Neuronal stem cell (in vitro differentiated cells): Measurements from ENCODE around the gene LIN28B.

Experiments used
- DNase-seq: peaks from one replicate; pipeline ENCODE4 v3.0.0-alpha.2; 2013; ENCODE audit warnings: low spot score
- H2AFZ ChIP-seq: one replicate; pipeline ENCODE4 v1.6.1; 2013; ENCODE audit warnings: mild to moderate bottlenecking, low read length, inconsistent platforms
- H2AK5ac ChIP-seq: 2 replicates; pipeline ENCODE4 v1.6.1; 2013; ENCODE audit warnings: low read depth, mild to moderate bottlenecking, inconsistent platforms, low read length, moderate library complexity, mixed read lengths
- H2BK120ac ChIP-seq: 2 replicates; pipeline ENCODE4 v1.6.1; 2013; ENCODE audit warnings: low read depth, mild to moderate bottlenecking, inconsistent platforms, low read length, moderate library complexity, mixed read lengths
- H2BK12ac ChIP-seq: one replicate; pipeline ENCODE4 v1.6.1; 2013; ENCODE audit warnings: low read length, inconsistent platforms
- H2BK15ac ChIP-seq: 2 replicates; pipeline ENCODE4 v1.6.1; 2013; ENCODE audit warnings: mild to moderate bottlenecking, low read length, inconsistent platforms, mixed read lengths
- H2BK5ac ChIP-seq: one replicate; pipeline ENCODE4 v1.6.1; 2013; ENCODE audit warnings: inconsistent platforms, mild to moderate bottlenecking, low read length, moderate library complexity
- H3K14ac ChIP-seq: one replicate; pipeline ENCODE4 v1.6.1; 2013; ENCODE audit warnings: low read length, inconsistent platforms
- H3K18ac ChIP-seq: 2 replicates; pipeline ENCODE4 v1.6.1; 2013; ENCODE audit warnings: low read length, inconsistent platforms
- H3K23ac ChIP-seq: 2 replicates; pipeline ENCODE4 v1.6.1; 2013; ENCODE audit warnings: low read depth, mild to moderate bottlenecking, mixed read lengths, low read length, inconsistent platforms; ENCODE audit not compliant: poor library complexity
- H3K27ac ChIP-seq: replicated peaks from 3 replicates; pipeline ENCODE4 v1.5.1; 2013; ENCODE audit warnings: low read length, inconsistent platforms
- H3K27me3 ChIP-seq, 3 experiments: 2 replicates each; pipeline ENCODE4 v1.6.1; 2013; ENCODE audit warnings: low read length in 3 of 3, mild to moderate bottlenecking in 2 of 3, inconsistent platforms in 1 of 3, low read depth in 1 of 3, mixed read lengths in 1 of 3, moderate library complexity in 1 of 3; ENCODE audit not compliant: control insufficient read depth in 3 of 3, insufficient read depth in 3 of 3
- H3K36me3 ChIP-seq, 2 donors: replicated peaks in 1 of 2; 2 replicates each; pipeline ENCODE4 v1.6.1; 2013; ENCODE audit warnings: low read length in 2 of 2; ENCODE audit not compliant: control insufficient read depth in 2 of 2, insufficient read depth in 2 of 2
- H3K4ac ChIP-seq: 2 replicates; pipeline ENCODE4 v1.6.1; 2013; ENCODE audit warnings: inconsistent platforms, mild to moderate bottlenecking, low read length, moderate library complexity
- H3K4me1 ChIP-seq, 2 donors: 1 replicate in 1 of 2; 2 replicates in 1 of 2; pipeline ENCODE4 v1.6.1; 2013; ENCODE audit warnings: low read length in 2 of 2, low read depth in 1 of 2; ENCODE audit not compliant: control insufficient read depth in 2 of 2, insufficient read depth in 1 of 2
- H3K4me2 ChIP-seq: one replicate; pipeline ENCODE4 v1.6.1; 2013; ENCODE audit warnings: mild to moderate bottlenecking, low read length, inconsistent platforms; ENCODE audit not compliant: insufficient read depth, poor library complexity, severe bottlenecking
- H3K4me3 ChIP-seq, 2 donors: 2 replicates each; pipeline ENCODE4 v1.5.1; 2013; ENCODE audit warnings: low read length in 2 of 2, mild to moderate bottlenecking in 2 of 2, inconsistent platforms in 1 of 2, moderate library complexity in 1 of 2
- H3K79me1 ChIP-seq: one replicate; pipeline ENCODE4 v1.6.1; 2013; ENCODE audit warnings: low read depth, mild to moderate bottlenecking, inconsistent platforms, low read length, moderate library complexity
- H3K9ac ChIP-seq: one replicate; pipeline ENCODE4 v1.6.1; 2013; ENCODE audit warnings: mild to moderate bottlenecking, low read depth, low read length, inconsistent platforms; ENCODE audit not compliant: poor library complexity
- H3K9me3 ChIP-seq, 2 donors: replicated peaks in 1 of 2; 2 replicates each; pipeline versions ENCODE3 to v1.6.1; 2013; ENCODE audit warnings: low read length in 2 of 2, mild to moderate bottlenecking in 2 of 2, inconsistent platforms in 1 of 2, low read depth in 1 of 2, mixed read lengths in 1 of 2, moderate library complexity in 1 of 2; ENCODE audit not compliant: control insufficient read depth in 2 of 2, insufficient read depth in 1 of 2
- H4K8ac ChIP-seq: one replicate; pipeline ENCODE4 v1.6.1; 2013; ENCODE audit warnings: low read depth, mild to moderate bottlenecking, inconsistent platforms, low read length, moderate library complexity
- H4K91ac ChIP-seq: one replicate; pipeline ENCODE4 v1.6.1; 2013; ENCODE audit warnings: low read length, low read depth, mild to moderate bottlenecking, inconsistent platforms; ENCODE audit not compliant: poor library complexity
- WGBS, 2 donors: extraction: QIAGEN DNeasy Blood & Tissue Kit; methylation state at CpG; one replicate each; pipeline ENCODE4 v1.1.7; 2013; ENCODE audit warnings: missing lambda C conversion rate in 2 of 2, mixed read lengths in 1 of 2; ENCODE audit not compliant: insufficient read length in 2 of 2, insufficient replicate concordance in 1 of 2; ENCODE audit errors: extremely low coverage in 2 of 2; 5-methylcytosine and 5-hydroxymethylcytosine counted together

The LIN28B gene

GRCh38 chr6:105107207-105107606 lies 150.3 kb downstream of the LIN28B start:
- H3K18ac ChIP-seq: no peak overlapping the region
- H3K27ac ChIP-seq: no peak overlapping the region
- no peak overlapping the region for H2BK120ac ChIP-seq
- no peak overlapping the region for H3K4me3 ChIP-seq
- H3K9me3 ChIP-seq: no peaks in the 10 kb centered on the region
- H3K79me1 ChIP-seq: no peaks in the 10 kb centered on the region
- WGBS, 2 donors: no CpG with 5 or more reads among the region's 1 CpG
- no peak overlapping the region for H2BK15ac ChIP-seq
- H2AFZ ChIP-seq: no peak overlapping the region
- no peak for DNase-seq
- H2BK12ac ChIP-seq: no peak overlapping the region
- H2AK5ac ChIP-seq: no peak overlapping the region
- H4K8ac ChIP-seq: no peak overlapping the region
- H3K14ac ChIP-seq: no peak overlapping the region
- no peak overlapping the region for H3K23ac ChIP-seq
- no peak overlapping the region for H3K9ac ChIP-seq
- H3K27me3 ChIP-seq: no peaks in the 10 kb centered on the region
- H3K4ac ChIP-seq: no peak overlapping the region
- H3K36me3 ChIP-seq: peaks cover 0 to 9% of the 10 kb centered on the region in 2 donors
- no peak overlapping the region for H2BK5ac ChIP-seq
- no peaks in the 10 kb centered on the region for H3K4me1 ChIP-seq
- no peak overlapping the region for H3K4me2 ChIP-seq
- H4K91ac ChIP-seq: no peak overlapping the region

- Histone ChIP-seq H3K4ac (no peak overlapping the region), H4K91ac (no peak overlapping the region), H2BK15ac (no peak overlapping the region), H3K79me1 (no peaks in the 10 kb centered on the region), H2AK5ac (no peak overlapping the region), H3K27ac (no peak overlapping the region), H3K36me3 (peaks cover 0 to 10% of the 10 kb centered on the region in 2 donors), H3K4me1 (no peaks in the 10 kb centered on the region), H2BK5ac (no peak overlapping the region), H3K4me2 (no peak overlapping the region), H3K14ac (no peak overlapping the region), H3K18ac (no peak overlapping the region), H2AFZ (no peak overlapping the region), H3K4me3 (no peak overlapping the region), H3K27me3 (no peaks in the 10 kb centered on the region), H3K23ac (no peak overlapping the region), H3K9me3 (no peaks in the 10 kb centered on the region), H2BK120ac (no peak overlapping the region), H4K8ac (no peak overlapping the region), H2BK12ac (no peak overlapping the region), H3K9ac (no peak overlapping the region)
- WGBS, 2 donors: no CpG with 5 or more reads among the region's 7 CpGs
- DNase-seq: no peak
Measured at GRCh38 chr6:105108631-105109262, 151.8 kb downstream of the LIN28B start.

GRCh38 chr6:105109955-105110895 lies 153.3 kb downstream of the LIN28B start:
- H3K4me3 ChIP-seq: no peak overlapping the region
- no peak overlapping the region for H3K4ac ChIP-seq
- H4K91ac ChIP-seq: no peak overlapping the region
- H3K4me1 ChIP-seq: no peaks in the 10 kb centered on the region
- no peak overlapping the region for H2BK120ac ChIP-seq
- H2BK15ac ChIP-seq: no peak overlapping the region
- WGBS, 2 donors: no CpG with 5 or more reads among the region's 8 CpGs
- H3K9me3 ChIP-seq: no peaks in the 10 kb centered on the region
- no peak overlapping the region for H3K4me2 ChIP-seq
- no peak overlapping the region for H2BK12ac ChIP-seq
- no peak overlapping the region for H3K27ac ChIP-seq
- peaks cover 0 to 13% of the 10 kb centered on the region in 2 donors for H3K36me3 ChIP-seq
- no peak for DNase-seq
- H3K79me1 ChIP-seq: no peaks in the 10 kb centered on the region
- no peaks in the 10 kb centered on the region for H3K27me3 ChIP-seq
- no peak overlapping the region for H4K8ac ChIP-seq
- no peak overlapping the region for H2AFZ ChIP-seq
- H3K23ac ChIP-seq: no peak overlapping the region
- H3K18ac ChIP-seq: no peak overlapping the region
- H3K14ac ChIP-seq: no peak overlapping the region
- H2BK5ac ChIP-seq: no peak overlapping the region
- H3K9ac ChIP-seq: no peak overlapping the region
- no peak overlapping the region for H2AK5ac ChIP-seq

- Histone ChIP-seq H3K23ac (no peak overlapping the region), H3K18ac (no peak overlapping the region), H3K4me3 (no peak overlapping the region), H4K8ac (no peak overlapping the region), H3K4me2 (no peak overlapping the region), H3K36me3 (peaks cover 0 to 13% of the 10 kb centered on the region in 2 donors), H2BK15ac (no peak overlapping the region), H3K9ac (no peak overlapping the region), H2AK5ac (no peak overlapping the region), H2BK5ac (no peak overlapping the region), H3K79me1 (no peaks in the 10 kb centered on the region), H3K27ac (no peak overlapping the region), H3K27me3 (no peaks in the 10 kb centered on the region), H2BK12ac (no peak overlapping the region), H2AFZ (no peak overlapping the region), H4K91ac (no peak overlapping the region), H3K9me3 (no peaks in the 10 kb centered on the region), H3K4ac (no peak overlapping the region), H3K14ac (no peak overlapping the region), H2BK120ac (no peak overlapping the region), H3K4me1 (peaks cover under 1 to 1% of the 10 kb centered on the region in 2 donors)
- no CpG with 5 or more reads among the region's 3 CpGs for WGBS, 2 donors
- DNase-seq: no peak
Measured at GRCh38 chr6:105111105-105111504, 154.2 kb downstream of the LIN28B start.
